HG03575 (cell line): ENCODE data around the gene CORO1C.
A peak's percentile ranks its signal among the peaks of the same experiment; 100 is the strongest.
"Not testable (repeated sequence)": the region's sequence is repeated elsewhere in the genome, so short reads cannot be mapped to it uniquely, and the experiment has no call there.

Source experiments
- ATAC-seq: cut with Tn5 transposase; IDR thresholded peaks from one replicate; pipeline ENCODE4 v1.9.1; 2021; ENCODE audit not compliant: unreplicated experiment, insufficient number of reproducible peaks, low FRiP score; ENCODE audit errors: extremely low read depth

The CORO1C gene

DNA sequence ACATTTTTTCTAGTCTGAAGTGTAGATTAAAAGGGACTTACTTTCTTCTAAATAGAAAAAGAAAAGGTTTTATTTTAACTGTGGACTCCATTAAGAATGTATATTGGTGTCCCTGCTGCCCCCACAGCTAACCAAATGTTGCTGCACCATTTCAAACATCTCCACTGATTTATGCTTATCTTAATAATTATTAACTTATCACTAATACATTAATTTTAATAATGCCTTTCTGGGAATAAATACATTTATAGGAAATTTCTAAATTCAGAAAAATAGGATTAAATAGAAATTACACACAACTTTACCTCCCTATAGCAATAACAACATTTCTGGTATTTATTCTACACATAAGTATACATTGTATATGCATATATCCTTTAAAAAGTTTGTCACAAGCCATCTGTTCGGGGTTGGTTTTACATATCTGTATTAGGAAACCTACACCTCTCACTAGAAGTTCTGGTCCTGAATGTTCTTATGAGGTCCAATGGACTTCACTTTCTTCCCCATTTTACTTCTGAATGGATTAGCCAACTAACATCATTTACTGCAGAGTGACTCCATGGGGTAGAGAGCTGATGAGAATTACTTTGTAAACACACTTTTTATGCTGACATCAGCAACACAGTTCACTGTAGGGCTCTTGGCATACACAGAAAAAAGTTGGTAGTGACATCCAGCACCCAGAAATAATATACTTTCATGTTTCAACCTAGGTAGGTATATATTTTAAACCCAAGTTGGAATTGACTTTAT, 88.2 kb downstream of the CORO1C start:
- ATAC-seq: no peak

DNA sequence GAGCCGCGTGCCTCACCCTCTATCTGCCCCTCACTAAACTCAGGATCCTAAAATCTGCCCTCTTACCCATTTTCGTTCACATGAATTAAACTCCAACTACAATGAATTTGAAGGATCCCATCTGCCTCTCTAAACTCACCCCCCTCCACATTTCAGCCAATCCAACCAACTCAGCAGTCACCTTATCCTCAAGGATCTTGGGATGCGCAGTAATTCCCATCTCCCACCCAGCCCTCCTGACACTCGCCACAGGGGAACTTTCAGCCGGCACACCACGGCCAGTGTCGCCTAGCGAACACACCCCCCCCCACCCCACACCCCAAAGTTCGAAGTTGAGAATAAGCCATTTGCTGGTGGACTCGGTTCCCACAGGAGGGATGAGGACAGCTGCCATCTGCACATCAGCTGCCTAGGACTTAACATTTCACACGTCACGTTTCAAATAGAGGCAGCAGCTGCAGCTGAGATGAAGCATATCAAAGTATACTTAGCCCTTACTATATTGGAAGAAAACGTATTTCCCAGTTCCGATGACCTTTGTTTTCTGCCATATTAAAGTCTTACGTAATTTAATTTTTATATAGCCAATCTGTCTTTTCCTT, 88.9 kb downstream of the CORO1C start:
- ATAC-seq: no peak

GRCh38 chr12:108641446-108642268, 89.7 kb downstream of the CORO1C start:
- no peak for ATAC-seq

DNA sequence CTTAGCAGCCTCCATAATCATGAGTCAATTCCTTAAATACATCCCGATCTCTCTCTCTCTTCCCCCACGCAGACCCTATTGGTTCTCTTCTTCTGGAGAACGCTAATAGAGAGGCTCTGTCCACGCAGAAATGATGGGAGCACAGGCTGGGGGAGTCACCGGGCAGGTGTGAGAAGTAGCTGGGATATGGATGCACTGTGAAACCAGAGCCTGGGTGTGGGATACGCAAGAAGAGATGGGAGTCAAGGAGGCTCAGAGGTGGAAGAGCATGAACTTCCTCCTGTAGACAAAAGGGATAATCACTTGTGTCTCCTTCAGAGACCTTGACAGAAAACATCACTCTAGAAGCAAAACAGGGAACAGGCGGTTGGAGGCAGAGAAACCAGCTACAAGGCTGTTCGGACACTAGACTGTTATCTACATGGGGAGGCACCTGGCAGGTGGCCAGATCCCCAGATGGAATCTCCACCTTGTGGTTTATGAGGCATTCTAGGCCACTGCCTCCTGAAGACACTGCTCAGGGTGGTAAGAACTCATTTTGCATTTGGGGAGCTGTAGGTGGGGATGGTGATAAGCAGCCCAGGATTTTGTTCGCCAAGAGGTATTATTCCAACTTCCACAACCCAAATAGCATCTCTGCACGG, 90.4 kb downstream of the CORO1C start:
- ATAC-seq: no peak

GRCh38 chr12:108638997-108639822, 92.1 kb downstream of the CORO1C start:
- no peak for ATAC-seq

DNA sequence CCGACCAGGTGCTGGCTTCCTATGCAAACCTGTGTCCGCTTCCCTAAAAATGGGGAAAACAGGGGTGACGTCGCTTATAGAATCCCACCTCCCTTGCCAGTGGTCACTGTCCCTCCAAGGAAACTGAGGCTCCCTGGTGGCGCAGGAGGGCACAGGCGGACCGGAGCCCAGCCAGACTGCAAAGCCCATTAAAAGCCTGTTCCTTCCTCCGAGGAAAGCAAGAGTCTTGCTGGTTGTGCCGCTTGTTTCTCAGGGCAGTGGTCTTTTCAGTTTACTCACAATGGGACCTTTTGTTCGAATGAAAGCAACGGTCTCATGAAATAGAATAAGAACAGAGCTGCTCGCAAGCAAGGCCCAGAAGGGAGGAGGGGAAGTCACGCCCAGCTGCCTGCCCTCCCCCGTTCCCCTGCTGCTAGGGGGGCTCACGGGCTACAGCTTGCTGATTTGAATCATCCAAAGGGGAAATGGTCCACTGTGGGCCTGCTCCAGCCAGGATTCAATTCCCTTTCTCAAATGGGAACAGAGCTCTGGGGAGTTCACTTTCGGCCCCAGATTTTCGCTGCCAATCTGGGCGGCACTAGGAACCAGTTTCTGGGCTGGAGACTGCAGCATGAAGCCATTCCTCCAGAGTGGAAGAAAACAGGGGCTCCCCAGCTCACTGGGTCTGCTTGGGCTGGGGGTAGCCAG, 93.0 kb downstream of the CORO1C start:
- no peak for ATAC-seq

DNA sequence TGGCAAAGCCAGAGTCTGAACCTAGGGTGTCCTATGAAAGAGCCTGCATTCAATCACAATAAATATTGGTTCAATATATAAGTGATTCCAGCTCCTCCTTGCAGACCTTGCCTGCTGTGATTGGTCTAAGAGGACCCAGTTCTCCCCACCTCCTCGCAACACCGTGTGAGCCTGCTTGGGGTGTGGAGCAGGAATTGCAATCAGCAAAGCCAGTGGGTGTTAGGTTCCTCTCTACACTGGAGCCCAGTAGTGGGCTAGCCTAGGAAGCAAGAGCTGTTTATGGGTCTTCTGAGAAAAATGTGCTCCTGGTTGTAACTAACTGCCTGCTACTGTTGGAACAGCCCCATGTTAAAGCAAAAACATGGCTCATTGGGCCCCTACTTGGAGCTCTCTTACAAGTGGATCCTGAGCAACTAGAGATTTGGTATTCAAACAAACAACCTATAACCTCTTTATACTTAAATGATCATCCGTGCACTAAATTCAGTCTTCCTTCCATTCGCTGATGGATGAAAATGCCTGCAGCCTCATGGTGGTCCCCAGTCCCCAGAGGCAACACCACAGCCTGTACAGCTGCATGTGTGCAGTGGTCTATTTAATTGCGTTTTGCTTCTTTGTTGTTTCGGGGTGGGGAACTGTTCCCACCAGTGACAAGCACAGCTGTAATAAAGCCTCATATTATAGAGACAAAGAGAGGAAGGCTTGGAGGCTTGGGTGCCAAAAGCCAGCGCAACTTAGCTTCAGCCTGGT, 93.9 kb downstream of the CORO1C start:
- no peak for ATAC-seq

- ATAC-seq: no peak
Observed at GRCh38 chr12:108635997-108636808, 95.1 kb downstream of the CORO1C start.

GRCh38 chr12:108635201-108635996, 95.9 kb downstream of the CORO1C start:
- ATAC-seq: peak; percentile 41

DNA sequence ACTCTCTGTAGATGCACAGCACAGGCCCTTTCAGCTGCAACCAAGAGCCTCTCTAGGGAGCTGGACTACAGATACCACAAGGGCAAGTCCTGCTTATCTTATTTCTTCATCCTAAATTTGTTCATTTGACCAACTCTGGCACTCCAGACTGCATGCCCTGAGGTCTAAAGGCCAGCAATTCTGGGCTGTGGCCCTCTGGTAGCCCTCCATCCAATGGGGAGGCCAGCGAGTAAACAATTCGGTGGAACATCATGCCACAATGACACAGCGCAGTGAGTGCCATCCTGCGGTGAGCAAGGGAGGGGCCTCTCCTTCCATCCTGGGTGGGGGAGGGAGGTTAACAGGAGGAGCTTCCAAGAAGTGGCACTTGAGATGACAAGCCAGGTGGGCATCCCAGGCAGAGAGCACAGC, 97.0 kb downstream of the CORO1C start:
- ATAC-seq: no peak

- peak; percentile 33 for ATAC-seq
Observed at GRCh38 chr12:108633534-108634248, 97.6 kb downstream of the CORO1C start, which contains the start of gene SELPLG. TSS of gene SELPLG (minus strand) at chr12:108633894. CDS start at chr12:108624307, 9,587 bp downstream.

GRCh38 chr12:108633081-108633533, 98.2 kb downstream of the CORO1C start:
- ATAC-seq: no peak

- not testable (repeated sequence) for ATAC-seq
Observed at GRCh38 chr12:108631261-108631660, 100.1 kb downstream of the CORO1C start.

DNA sequence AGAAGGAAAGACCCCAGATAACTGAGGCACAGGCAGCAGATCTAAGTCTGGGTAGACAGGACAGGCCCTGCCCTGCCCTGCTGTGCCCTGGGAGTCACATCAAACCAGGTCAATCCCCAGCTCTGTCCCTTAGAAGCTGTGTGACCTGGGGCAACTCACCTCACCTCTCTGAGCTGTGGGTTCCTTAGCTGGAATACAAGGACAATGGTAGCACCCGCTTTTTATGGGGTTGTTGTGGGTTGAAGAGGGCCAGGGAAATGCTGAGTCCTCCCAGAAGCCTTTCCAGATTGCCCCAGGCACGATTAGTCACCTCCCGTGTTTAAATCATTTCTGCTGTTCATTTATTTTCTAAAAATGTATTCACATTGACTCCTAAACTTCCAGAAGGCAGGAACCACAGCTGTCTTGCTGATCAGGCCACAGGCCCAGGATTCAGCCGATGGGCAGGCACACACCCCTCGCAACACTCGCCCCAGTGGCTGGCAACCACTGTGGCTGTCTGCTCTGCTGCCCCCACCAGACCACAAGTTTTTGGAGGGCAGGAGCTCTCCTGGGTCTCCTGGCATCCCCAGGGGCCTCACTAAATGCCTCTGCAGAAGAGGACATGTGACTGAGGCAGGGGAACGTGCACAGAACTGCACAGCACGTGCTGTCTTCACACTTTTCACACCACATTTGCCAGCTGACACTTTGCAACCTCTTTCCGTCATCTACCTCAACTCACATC, 100.7 kb downstream of the CORO1C start:
- ATAC-seq: no peak
